HepG2 (cell line): Measurements from ENCODE around the gene STX2. TPM values are rescaled to one million over a fixed set of nuclear protein-coding genes. Genes with fewer than 3 reads are reported as not detected.

Source experiments
- AKNA ChIP-seq: sonication (generic); formaldehyde crosslinking; IDR thresholded peaks from 2 replicates; pipeline ENCODE4 v1.4.0; 2020; ENCODE audit warnings: missing genetic modification reagents, borderline replicate concordance
- BRD4 ChIP-seq: sonication (generic); formaldehyde crosslinking; IDR thresholded peaks from 2 replicates; pipeline ENCODE4 v1.4.0; 2020; ENCODE audit warnings: missing genetic modification reagents
- GLI4 ChIP-seq: sonication (generic); formaldehyde crosslinking; IDR thresholded peaks from 2 replicates; pipeline ENCODE4 v1.5.1; 2020; ENCODE audit warnings: missing genetic modification reagents, mild to moderate bottlenecking, moderate library complexity, borderline replicate concordance
- HDAC1 ChIP-seq: sonication (generic); formaldehyde crosslinking; IDR thresholded peaks from 2 replicates; pipeline ENCODE4 v1.5.1; 2020; ENCODE audit warnings: mild to moderate bottlenecking, missing genetic modification reagents
- MED8 ChIP-seq: sonication (generic); formaldehyde crosslinking; IDR thresholded peaks from 2 replicates; pipeline ENCODE4 v1.8.1; 2023; ENCODE audit warnings: mild to moderate bottlenecking, missing genetic modification reagents; ENCODE audit not compliant: insufficient replicate concordance
- TP53 ChIP-seq: sonication (generic); formaldehyde crosslinking; conservative IDR thresholded peaks from 2 replicates; pipeline ENCODE4 v1.4.0; 2020; ENCODE audit warnings: missing genetic modification reagents
- ZNF235 ChIP-seq: sonication (generic); formaldehyde crosslinking; IDR thresholded peaks from 2 replicates; pipeline ENCODE4 v1.8.1; 2023; ENCODE audit warnings: mild to moderate bottlenecking, missing genetic modification reagents, borderline replicate concordance
- ZNF24 ChIP-seq: fragments of 450-650 bp; IDR thresholded peaks from 2 replicates; pipeline ENCODE4 v1.6.1; 2017; ENCODE audit warnings: antibody characterized with exemption, mild to moderate bottlenecking
- ZNF292 ChIP-seq: sonication (generic); formaldehyde crosslinking; IDR thresholded peaks from 2 replicates; pipeline ENCODE4 v1.8.1; 2022; ENCODE audit warnings: mild to moderate bottlenecking, low read depth, missing genetic modification reagents, borderline replicate concordance
- ZNF430 ChIP-seq: sonication (generic); formaldehyde crosslinking; IDR thresholded peaks from 2 replicates; pipeline ENCODE4 v1.9.0; 2021; ENCODE audit warnings: mild to moderate bottlenecking, missing genetic modification reagents
- ZNF83 ChIP-seq: sonication (generic); formaldehyde crosslinking; IDR thresholded peaks from 2 replicates; pipeline ENCODE4 v1.4.0; 2020; ENCODE audit warnings: missing genetic modification reagents, mild to moderate bottlenecking, borderline replicate concordance
- polyA plus RNA-seq, 8 experiments: library from polyadenylated mRNA; depleted of rRNA in 3 of 8; stranded (reverse) in 7 of 8; unstranded in 1 of 8; fragments of >200 nt; fragmentation: Illumina TruSeq in 4 of 8; extraction: Trizol in 4 of 8; gene quantifications; 2 replicates each; pipeline versions ENCODE4 v1.2.1 to v1.2.3, GENCODE V29; 2011 to 2016; ENCODE audit warnings: low read depth in 4 of 8, missing spikeins in 1 of 8, mixed read lengths in 1 of 8; ENCODE audit not compliant: insufficient read depth in 1 of 8
- total RNA-seq, 5 experiments: library from RNA; depleted of rRNA; stranded (reverse); fragments of >200 nt; fragmentation: Illumina TruSeq; extraction: Trizol; gene quantifications; 2 replicates each; pipeline ENCODE4 v1.2.3, GENCODE V29; 2016; ENCODE audit warnings: low read depth in 1 of 5
- TF ChIP-seq, protein P1 (sequence below): sonication (generic); formaldehyde crosslinking; IDR thresholded peaks from 2 replicates; pipeline ENCODE4 v1.5.1; 2020; ENCODE audit warnings: missing genetic modification reagents, mild to moderate bottlenecking, borderline replicate concordance
- TF ChIP-seq, protein P2 (sequence below): sonication (generic); formaldehyde crosslinking; IDR thresholded peaks from 2 replicates; pipeline ENCODE4 v1.4.0; 2020; ENCODE audit warnings: missing genetic modification reagents
- TF ChIP-seq, protein P3 (sequence below): sonication (generic); formaldehyde crosslinking; conservative IDR thresholded peaks from 2 replicates; pipeline ENCODE4 v1.5.0; 2020; ENCODE audit warnings: missing genetic modification reagents

STX2 gene
- total and polyA plus RNA-seq, 2 of the 13 experiments (the other 11 are each of a cell fraction or from before 2014, with no cell fraction given), result 13.4 to 25.1 TPM

GRCh38 chr12:130871286-130872178 lies 32.5 kb upstream of the STX2 start, which contains the start of gene RAN (continued):
- TF ChIP-seq AKNA (CRISPR knock-in tag) (no peak), ZNF430 (no peak; the same call in 1 of the 2 replicates), BRD4 (CRISPR knock-in tag) (0 out of 2 replicates have a peak, but pooled peaks have one; percentile 45), ZNF292 (CRISPR knock-in tag) (no peak), ZNF235 (CRISPR knock-in tag) (no peak), TP53 (CRISPR knock-in tag) (no peak; the same call in 1 of the 2 replicates), GLI4 (no peak), HDAC1 (CRISPR knock-in tag) (peak; percentile 50; the same call in 1 of the 2 replicates), ZNF24 (peak; percentile 86; the same call in 1 of the 2 replicates), ZNF83 (CRISPR knock-in tag) (0 out of 2 replicates have a peak, but pooled peaks have one; percentile 65), MED8 (CRISPR knock-in tag) (no peak)
- TF ChIP-seq, protein P1, sequence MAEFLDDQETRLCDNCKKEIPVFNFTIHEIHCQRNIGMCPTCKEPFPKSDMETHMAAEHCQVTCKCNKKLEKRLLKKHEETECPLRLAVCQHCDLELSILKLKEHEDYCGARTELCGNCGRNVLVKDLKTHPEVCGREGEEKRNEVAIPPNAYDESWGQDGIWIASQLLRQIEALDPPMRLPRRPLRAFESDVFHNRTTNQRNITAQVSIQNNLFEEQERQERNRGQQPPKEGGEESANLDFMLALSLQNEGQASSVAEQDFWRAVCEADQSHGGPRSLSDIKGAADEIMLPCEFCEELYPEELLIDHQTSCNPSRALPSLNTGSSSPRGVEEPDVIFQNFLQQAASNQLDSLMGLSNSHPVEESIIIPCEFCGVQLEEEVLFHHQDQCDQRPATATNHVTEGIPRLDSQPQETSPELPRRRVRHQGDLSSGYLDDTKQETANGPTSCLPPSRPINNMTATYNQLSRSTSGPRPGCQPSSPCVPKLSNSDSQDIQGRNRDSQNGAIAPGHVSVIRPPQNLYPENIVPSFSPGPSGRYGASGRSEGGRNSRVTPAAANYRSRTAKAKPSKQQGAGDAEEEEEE (CRISPR knock-in tag), result no peak
- TF ChIP-seq, protein P2, sequence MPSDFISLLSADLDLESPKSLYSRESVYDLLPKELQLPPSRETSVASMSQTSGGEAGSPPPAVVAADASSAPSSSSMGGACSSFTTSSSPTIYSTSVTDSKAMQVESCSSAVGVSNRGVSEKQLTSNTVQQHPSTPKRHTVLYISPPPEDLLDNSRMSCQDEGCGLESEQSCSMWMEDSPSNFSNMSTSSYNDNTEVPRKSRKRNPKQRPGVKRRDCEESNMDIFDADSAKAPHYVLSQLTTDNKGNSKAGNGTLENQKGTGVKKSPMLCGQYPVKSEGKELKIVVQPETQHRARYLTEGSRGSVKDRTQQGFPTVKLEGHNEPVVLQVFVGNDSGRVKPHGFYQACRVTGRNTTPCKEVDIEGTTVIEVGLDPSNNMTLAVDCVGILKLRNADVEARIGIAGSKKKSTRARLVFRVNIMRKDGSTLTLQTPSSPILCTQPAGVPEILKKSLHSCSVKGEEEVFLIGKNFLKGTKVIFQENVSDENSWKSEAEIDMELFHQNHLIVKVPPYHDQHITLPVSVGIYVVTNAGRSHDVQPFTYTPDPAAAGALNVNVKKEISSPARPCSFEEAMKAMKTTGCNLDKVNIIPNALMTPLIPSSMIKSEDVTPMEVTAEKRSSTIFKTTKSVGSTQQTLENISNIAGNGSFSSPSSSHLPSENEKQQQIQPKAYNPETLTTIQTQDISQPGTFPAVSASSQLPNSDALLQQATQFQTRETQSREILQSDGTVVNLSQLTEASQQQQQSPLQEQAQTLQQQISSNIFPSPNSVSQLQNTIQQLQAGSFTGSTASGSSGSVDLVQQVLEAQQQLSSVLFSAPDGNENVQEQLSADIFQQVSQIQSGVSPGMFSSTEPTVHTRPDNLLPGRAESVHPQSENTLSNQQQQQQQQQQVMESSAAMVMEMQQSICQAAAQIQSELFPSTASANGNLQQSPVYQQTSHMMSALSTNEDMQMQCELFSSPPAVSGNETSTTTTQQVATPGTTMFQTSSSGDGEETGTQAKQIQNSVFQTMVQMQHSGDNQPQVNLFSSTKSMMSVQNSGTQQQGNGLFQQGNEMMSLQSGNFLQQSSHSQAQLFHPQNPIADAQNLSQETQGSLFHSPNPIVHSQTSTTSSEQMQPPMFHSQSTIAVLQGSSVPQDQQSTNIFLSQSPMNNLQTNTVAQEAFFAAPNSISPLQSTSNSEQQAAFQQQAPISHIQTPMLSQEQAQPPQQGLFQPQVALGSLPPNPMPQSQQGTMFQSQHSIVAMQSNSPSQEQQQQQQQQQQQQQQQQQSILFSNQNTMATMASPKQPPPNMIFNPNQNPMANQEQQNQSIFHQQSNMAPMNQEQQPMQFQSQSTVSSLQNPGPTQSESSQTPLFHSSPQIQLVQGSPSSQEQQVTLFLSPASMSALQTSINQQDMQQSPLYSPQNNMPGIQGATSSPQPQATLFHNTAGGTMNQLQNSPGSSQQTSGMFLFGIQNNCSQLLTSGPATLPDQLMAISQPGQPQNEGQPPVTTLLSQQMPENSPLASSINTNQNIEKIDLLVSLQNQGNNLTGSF, result peak; percentile 87
- TF ChIP-seq, protein P3, sequence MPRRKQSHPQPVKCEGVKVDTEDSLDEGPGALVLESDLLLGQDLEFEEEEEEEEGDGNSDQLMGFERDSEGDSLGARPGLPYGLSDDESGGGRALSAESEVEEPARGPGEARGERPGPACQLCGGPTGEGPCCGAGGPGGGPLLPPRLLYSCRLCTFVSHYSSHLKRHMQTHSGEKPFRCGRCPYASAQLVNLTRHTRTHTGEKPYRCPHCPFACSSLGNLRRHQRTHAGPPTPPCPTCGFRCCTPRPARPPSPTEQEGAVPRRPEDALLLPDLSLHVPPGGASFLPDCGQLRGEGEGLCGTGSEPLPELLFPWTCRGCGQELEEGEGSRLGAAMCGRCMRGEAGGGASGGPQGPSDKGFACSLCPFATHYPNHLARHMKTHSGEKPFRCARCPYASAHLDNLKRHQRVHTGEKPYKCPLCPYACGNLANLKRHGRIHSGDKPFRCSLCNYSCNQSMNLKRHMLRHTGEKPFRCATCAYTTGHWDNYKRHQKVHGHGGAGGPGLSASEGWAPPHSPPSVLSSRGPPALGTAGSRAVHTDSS (CRISPR knock-in tag), result no peak
